GM21515 (cell line): ENCODE data around the gene CEACAM8.
"Not testable (repeated sequence)": the region's sequence is repeated elsewhere in the genome, so short reads cannot be mapped to it uniquely, and the experiment has no call there.

Experiments
- ATAC-seq: cut with Tn5 transposase; IDR thresholded peaks from one replicate; pipeline ENCODE4 v1.9.1; 2021; ENCODE audit not compliant: unreplicated experiment

The CEACAM8 gene

GRCh38 chr19:42594617-42595489 is at the start of gene CEACAM8:
CEACAM8 (minus strand) TSS chr19:42594924; CDS start chr19:42594828, 96 bp downstream.
- ATAC-seq: no peak

- ATAC-seq: not testable (repeated sequence)
Observed at GRCh38 chr19:42639324-42640092, 44.8 kb upstream of the CEACAM8 start.

GRCh38 chr19:42635233-42635539 is 40.5 kb upstream of the CEACAM8 start:
- ATAC-seq: no peak

GRCh38 chr19:42634409-42635232 is 39.9 kb upstream of the CEACAM8 start:
- ATAC-seq: no peak

- no peak for ATAC-seq
Observed at GRCh38 chr19:42629191-42629590, 34.5 kb upstream of the CEACAM8 start.

- no peak for ATAC-seq
Observed at GRCh38 chr19:42628411-42629140, 33.9 kb upstream of the CEACAM8 start.

- ATAC-seq: no peak
Observed at GRCh38 chr19:42627916-42628315, 33.2 kb upstream of the CEACAM8 start.

GRCh38 chr19:42626181-42626580 is 31.5 kb upstream of the CEACAM8 start:
- no peak for ATAC-seq

GRCh38 chr19:42619271-42619670 is 24.5 kb upstream of the CEACAM8 start:
- ATAC-seq: no peak

- ATAC-seq: no peak
Observed at GRCh38 chr19:42613666-42614065, 18.9 kb upstream of the CEACAM8 start.

- not testable (repeated sequence) for ATAC-seq
Observed at GRCh38 chr19:42610401-42610915, 15.7 kb upstream of the CEACAM8 start.

- no peak for ATAC-seq
Observed at GRCh38 chr19:42606660-42607351, 12.1 kb upstream of the CEACAM8 start.

- no peak for ATAC-seq
Observed at GRCh38 chr19:42601811-42602443, 7.2 kb upstream of the CEACAM8 start.

GRCh38 chr19:42596391-42597072 is 1.8 kb upstream of the CEACAM8 start:
- ATAC-seq: no peak

- no peak for ATAC-seq
Observed at GRCh38 chr19:42595550-42596172, 937 bp upstream of the CEACAM8 start.

- no peak for ATAC-seq
Observed at GRCh38 chr19:42589792-42590191, 4.9 kb downstream of the CEACAM8 start.

- ATAC-seq: no peak
Observed at GRCh38 chr19:42584466-42584865, 10.3 kb downstream of the CEACAM8 start.

GRCh38 chr19:42577016-42577415 is 17.7 kb downstream of the CEACAM8 start:
- ATAC-seq: no peak
